GM18519 (cell line): Measurements from ENCODE around the gene FGFR3.

Experiments used
- ATAC-seq: cut with Tn5 transposase; IDR thresholded peaks from one replicate; pipeline ENCODE4 v1.9.1; 2021; ENCODE audit warnings: mild to moderate bottlenecking, moderate library complexity; ENCODE audit not compliant: unreplicated experiment, low FRiP score

Gene FGFR3

DNA sequence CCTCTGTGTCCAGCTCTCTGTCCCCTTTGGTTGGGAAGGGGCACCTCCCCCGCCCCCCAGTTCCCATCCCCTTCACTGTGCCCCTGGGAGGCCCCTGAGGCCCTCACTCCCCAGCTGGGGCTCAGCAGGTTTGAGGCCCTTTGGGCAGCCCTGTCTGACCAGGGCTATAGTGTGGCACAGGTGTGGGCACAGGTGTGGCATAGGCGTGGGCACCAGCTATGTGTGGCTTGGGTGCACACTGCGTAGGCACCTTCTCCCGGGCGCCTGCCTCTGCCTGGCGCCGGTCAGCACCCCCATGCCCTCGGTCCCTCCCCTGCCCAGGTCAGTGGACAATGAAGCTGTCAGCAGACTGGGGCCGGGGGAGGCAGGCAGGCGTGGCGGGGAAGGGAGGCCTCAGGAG lies 7.5 kb upstream of the FGFR3 start:
- ATAC-seq, result no peak

DNA sequence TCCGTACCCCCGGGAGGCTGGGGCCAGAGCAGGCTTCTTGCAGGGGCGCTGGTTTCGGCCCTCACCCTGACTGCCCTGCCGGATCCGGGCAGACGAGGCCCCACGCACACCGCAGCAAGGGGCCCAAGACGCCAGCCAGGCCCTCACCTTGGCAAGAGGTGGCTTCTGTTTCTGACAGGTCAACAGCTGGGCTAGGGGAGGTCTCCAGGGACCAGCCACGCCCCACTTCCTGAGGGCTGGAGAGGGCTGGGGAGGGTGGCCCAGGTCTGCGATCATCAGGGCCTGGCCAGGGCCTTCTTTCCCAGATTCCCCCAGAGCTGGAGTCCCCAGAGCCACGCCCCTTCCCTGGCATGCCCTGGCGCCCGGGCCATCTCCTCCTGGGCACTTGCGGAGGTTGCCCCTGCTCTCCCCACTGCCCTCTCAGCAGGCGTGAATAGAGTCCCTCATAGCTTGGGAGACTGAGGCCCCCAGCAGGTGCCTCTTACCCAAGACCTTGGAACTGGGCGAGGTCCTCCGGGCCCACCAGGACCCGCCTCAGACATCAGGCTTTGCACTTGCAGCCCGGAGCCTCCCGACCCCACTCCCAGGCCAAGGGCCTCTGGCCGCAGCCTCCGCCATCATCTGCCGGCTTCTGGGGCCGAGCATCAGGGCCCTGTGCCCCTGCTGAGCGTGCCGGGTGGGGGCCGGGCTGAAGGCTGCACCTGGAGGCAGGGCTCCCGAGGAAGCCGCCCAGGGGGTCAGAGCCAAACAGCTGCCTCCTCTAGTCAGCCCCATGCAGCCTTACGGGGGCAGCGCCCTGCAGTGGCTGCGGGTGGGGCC lies 6.3 kb upstream of the FGFR3 start:
- no peak for ATAC-seq

DNA sequence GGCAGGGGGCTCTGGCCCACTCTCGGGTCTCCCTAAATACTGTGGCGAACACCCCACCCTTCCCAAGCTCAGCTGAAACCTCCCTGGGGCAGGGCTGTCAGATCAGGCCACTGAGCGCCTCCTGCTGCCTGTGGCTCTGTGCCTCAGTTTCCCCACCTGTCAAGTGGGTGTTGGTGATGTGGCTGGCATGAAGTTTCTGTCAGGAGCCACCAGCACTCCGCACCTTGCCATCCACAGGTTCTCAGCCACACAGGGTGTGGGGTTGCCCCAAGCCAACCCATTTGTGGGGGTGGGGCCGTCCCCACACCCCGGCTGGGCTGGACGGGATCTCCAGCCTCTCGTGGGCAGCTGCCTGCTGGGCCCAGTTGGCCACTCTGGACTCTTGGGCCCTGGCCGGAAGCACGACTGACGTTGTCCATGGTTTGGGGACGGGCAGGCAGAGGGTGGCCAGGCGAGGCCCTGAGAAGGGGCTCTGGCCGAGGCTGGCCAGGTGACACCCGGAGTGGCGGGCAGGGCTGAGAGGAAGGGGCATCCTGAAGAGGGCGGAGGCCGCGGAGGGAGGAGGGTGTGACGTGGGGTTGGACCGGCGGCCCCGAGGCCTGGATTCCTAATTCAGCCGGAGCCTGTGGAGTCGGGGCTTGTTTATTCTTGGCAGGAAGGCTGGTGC lies 5.5 kb upstream of the FGFR3 start:
- no peak for ATAC-seq

DNA sequence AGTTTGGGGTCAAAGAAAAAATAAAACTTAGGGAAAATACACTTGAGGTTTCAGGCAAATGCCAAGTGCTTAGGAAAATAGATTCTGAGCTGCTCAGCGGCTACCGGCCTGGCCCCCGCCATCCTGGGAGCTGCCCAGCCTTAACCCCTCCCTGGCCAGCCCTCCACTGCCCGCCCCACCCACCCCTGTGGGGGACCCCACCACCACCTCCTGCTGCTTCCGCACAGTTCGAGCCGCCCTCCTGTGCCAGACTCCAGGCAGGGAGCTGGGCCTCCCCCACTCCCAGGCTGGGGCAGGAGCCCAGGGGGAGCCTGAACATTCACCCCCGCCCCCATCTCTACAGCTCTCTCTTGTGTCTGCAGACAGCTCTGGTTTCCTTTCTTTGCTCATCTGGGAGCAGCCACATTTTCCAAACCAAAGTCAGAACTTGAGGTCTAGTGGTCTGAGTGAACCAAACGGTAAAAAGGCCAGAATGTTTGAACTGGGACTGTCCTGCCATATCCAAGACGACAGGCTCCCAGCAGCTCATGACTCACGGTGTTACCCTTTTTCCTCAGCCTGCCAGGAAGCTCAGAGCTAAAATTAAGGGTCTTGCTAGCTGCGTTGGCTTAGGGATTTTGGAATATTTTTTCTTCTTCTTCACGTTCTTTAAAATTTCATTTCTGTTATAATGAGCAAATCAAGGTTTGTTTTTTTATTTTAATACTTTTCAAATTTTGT lies 4.7 kb upstream of the FGFR3 start:
- no peak for ATAC-seq

DNA sequence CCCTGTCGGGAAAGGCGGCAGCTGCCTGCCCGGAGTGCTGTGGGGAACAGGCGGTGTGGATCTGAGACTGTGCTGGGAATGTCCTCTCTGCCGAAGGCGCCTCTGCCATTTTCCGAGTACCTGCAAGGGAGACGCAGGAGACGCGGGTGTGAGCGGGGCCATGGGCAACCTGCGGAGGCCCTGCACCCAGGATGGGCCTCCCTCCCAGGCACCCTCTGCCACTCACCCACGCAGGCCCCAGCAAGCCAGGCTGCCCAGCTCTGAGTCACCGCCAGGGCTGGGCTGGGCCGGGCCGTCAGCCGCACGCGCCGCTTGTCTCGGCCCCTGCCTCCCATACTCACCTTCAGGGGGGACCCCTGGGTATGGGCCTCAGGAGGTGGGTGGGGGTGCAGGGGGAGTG lies 3.5 kb upstream of the FGFR3 start:
- no peak for ATAC-seq

DNA sequence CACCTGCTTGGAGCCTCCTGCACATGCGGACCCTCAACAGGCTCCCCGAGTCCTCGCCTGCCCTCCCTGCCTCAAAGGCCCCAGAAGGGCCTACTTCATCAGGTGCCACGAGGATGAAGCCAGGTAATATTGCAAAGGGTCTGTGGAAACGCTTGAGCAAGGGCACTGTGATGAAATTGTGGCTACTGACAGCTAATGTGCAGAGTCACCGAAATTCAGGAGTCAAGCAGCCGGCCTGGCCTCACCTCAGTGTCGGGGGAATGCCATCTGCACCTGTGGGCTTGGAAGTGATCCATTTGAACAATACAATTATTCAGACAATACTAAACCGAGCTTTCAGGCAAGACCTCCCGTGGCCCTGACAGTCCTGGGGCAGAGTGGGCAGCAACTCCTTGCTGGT lies 3.1 kb upstream of the FGFR3 start:
- no peak for ATAC-seq

DNA sequence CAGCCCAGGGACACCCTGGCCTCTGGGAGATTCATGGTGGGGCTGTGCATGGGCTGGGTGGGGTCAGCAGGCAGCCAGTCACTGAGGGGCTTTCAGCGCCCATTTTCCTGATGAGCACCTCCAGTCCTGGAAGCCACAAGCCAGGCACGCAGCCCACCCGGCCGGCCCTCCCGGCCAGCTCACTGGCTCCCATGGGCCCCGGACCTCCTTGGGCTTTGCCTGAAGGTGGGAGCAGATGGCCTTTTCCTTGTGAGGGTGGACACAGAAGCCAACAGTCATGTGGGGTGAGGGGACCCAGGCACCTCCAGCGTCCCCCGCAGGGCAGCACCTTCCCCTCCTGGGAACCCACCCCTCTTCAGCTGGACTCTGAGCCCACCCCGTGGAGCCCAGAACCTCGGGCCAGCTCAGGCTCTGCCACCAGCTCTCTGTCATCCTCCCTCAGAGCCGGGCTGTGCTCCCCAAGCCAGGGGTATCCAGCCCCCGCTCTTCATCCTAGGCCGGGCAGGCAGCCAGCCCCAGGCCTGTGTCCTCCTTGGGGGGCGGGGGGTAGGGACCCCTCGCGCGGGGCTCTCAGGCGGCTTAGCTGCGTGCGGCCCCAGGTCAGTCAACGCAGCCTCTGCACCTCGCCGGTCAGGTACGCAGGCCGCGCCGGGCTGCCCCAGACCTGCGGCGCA lies 798 bp upstream of the FGFR3 start:
- ATAC-seq, result no peak

DNA sequence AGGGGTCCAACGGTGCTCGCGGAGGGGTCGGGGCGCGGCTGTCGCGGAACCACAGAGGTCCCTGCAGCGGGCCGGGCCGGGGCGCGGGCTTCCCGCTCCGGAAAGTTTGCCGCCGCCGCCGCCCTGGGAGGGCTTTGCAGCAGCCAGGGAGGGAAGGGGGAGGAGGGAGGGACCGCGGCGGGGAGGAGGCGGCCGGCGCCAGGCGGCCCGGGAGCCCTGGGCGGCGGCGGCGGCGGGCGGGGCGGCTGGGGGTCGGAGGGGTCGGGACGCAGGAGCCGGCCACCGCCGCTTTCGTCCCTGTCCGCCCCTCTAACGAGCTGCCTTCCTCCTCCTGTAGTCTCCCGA lies 375 bp downstream of the FGFR3 start:
- no peak for ATAC-seq

DNA sequence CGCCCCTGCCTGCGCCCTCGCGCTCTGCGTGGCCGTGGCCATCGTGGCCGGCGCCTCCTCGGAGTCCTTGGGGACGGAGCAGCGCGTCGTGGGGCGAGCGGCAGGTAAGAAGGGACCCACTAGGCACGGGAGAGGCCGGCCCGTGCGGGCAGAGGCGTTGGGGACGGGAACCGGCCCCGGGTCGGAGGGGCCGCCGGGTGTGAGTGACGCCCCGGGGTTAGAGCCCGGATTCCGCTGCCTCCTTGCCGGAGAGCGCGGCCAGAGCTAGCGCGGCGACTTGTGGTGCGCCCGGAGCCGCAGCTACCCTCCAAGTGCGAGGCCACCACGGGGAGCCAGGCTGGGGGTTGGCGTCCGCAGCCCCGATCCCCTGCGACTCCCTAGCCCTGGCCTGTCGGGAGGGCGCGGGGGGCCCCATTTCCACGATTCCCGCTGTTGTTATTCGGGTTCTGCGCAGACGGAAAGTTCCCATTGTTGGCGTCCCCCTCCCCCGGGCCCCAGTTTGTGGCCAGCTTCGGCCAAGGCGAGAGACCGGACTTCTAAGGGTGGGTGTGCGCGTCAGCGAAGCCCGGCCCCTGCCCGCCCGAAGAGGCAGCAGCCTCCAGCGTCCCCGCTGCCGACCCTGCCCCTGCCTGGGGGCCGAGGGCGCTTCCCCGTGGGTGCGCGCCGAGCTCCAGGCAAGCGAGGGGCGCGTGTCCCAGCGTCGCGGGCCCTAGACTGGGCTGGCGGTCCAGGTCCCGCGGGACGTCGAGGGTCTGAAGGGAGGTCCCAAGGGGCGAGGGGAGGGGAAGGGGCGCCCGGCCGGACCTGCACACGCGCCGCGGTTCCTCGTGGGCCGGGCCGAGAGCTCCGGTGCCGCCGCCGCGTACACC lies 1.1 kb downstream of the FGFR3 start:
- no peak for ATAC-seq

DNA sequence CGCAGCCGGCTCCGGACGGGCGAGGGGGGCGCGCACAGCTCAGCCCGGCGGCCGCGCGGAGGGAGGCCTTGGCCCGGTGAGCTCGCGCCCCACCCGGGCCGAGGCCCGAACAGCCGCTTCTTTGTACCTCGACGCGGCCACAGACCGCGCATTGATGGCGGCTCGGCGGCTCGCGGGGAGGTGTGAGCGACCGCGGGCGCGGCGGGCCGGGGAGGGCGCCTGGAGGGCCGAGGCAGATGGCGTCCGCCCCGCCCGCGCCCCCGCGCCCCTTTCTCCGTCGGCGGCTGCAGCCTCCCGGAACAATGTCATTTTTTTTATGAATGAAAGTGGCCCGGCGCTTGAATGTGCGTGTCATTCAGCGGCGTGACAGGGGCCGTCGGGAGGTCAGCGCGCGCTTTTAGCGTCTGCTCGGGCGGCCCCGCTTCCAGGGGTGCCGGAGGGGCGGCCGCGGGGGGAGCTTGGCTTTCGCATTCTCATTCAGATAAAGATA lies 1.8 kb downstream of the FGFR3 start:
- ATAC-seq, result no peak

DNA sequence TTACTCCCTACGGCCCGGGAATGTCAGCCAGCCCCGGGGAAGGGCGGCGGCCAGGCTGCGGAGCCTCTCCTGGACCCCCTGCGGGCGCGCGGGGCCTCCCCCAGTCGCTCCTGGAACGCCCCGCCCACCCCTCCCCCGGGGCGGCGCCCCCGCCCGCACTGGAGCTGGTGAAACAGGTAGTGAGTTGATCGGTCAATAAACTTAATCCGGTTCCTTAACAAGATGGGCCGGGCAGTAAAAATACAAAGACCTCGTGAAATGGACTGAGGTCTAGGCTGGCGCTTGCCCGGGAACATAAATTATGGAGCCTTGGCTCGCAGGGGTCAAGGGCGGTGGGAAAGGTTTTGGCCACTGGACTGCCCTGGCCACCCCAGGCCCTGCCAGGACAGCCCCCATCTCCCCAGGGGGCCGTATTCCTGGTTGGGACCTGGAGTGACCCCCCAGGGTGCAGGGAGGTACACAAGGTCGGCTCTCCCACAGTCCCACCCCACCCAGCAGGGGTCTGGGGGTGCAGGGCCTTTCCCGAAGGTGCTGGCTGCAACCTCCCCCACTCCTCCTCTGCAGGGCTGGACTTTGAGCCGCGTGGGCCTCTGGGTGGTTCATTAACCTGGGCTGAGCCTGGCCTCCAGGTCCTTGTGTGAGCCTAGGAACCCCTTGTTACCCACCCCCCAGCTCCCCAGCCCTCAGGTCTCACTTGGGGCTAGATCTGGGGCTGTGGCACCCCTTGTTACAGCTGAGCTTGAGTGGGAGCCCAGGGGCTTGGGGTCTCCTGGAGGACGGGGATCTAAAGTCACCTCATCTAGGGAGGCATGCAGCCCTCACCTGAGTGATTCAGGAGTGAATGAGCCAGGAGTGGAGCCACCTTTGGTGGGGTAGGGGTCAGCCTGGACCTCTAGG lies 2.5 kb downstream of the FGFR3 start:
- ATAC-seq, result no peak

DNA sequence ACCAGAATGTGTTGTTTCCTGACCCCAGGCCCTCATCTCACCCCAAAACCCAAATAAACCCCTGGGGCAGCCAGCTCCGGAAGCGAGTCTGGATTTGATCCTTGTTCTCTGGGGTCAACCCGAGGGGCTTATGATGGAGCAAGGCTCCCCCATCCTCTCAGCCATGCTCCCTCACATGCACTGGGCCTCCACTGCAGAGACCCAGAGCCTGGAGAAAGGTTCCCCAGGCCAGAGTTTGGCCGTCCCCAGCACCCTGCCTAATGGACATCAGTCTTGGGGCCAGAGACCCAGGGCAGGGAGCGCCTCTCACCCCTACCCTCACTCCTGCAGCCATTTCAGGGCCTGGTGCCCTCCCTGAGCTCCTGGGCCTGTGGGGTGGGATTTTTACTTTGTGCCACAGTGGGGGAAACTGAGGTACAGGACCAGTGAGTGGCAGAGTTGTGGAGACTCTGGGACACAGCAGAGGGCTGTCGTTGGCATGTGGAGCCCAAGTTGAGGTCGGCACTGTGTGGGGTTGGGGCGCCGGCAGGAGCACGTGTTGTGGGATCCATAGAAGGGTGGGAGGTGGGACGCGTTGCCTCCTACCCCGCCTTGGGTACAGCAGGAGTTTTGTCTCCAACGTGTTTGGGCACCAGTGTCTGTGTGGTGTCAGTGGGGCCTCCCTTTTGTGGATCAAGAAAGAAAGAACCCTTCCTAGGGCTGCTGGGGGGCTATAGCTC lies 3.6 kb downstream of the FGFR3 start:
- ATAC-seq, result no peak

DNA sequence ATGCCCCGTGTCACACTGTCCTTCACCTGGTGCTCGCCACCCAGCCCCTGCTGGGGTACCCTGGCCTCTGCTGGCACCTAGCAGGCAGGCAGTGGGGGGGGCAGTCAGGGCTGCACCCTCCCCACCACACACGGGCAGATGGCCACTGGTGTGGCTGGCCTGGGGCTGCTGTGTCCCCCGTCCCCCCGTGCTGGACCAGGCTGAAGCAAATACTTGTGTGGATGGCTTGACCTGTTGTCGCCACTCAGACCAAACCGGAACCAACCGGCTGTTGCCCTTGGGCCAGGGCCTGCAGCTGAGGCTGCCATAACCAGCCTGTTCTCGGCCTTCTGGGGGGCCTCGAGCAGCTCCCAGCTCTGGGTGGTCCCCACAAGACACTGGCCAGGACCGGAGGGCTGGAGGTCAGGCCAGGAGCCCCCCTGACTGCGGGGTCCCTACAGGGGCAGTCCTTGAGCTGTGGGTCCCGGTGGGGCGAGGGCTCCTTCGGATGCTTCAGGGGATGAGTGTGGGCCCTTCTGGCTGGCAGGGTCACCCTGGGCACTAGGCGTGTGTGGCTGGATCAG lies 4.3 kb downstream of the FGFR3 start:
- no peak for ATAC-seq

DNA sequence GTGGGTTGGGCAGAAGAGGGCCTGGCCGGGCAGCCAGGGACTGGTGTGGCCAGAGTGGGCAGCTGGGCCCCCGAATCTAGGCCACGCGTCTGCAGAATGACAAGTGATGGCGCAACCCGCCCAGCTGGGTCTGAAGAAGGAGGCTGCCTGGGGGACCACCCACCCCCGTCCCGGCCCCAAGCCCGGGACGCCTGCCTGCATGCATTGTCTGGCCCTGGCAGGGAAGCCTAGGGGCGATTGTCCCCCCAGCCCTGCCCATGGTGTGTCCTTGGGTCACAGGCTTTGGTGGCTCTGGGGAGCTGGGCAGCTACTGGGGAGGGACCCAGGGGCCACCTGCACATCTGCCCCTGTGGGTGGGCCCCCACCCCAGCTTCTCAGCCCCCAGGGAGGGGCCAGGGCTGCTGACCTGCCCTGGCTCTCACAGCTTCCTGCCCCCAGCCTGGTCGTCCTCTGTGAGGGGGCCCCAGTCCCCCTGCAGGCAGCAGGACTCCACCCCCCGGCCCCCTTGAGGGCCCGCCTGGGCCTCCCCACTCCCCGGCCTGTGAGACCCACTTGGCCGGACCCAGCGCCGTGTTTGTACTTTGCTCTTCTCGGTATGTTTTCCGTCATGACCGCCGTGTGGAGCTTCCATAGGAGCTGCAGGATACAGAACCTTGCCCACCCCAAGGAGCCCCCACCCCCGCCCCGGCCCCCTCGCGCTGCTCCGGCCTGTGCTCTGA lies 4.9 kb downstream of the FGFR3 start:
- ATAC-seq, result no peak

DNA sequence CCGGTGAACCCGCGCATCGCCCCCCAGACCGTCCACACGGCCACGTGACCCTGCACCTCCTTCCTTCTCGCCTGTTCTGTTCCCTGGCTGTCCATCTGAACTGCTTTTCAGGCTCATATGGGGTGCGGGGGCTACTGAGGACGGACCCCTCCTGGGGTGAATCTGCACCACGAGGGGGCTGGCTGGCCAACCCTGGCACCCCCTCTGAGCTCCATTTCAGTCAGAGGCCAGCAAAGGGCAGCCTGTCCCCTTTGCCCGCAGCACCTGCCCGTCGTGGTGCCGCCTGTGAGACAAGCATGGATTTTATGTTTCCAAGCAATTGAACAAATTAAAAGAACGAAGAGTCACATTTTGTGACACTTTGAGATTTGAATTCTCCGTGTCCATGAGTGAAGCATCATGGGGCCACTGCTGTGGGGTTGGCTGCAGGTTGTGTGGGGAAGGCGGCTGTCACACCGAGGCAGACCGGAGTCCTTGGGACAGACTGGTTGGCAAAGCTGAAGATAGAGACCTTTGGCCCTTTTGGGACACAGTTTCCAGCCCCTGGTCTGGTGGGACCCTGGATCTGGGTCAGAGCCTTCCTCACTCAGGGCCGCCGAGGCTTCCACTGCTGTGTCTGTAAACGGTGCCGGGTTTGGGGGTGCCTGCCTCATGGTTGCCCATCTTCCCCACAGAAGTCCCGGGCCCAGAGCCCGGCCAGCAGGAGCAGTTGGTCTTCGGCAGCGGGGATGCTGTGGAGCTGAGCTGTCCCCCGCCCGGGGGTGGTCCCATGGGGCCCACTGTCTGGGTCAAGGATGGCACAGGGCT lies 5.7 kb downstream of the FGFR3 start:
- no peak for ATAC-seq
